Ovary (tissue), 9 donors: Measurements from ENCODE around the gene IPP. TPM values are rescaled to one million over a fixed set of nuclear protein-coding genes. Genes with fewer than 3 reads are reported as not detected.

Source experiments
- DNase-seq, 5 donors: peaks; one replicate each; pipeline ENCODE4 v3.0.0-alpha.2; 2019 to 2020
- H3K27ac ChIP-seq, 2 donors: fragments of 200-600 bp; one replicate each; pipeline versions ENCODE4 v1.5.1 to v1.8.0; 2019 to 2022
- H3K27me3 ChIP-seq: fragments of 200-600 bp; one replicate; pipeline ENCODE4 v1.8.0; 2022
- H3K36me3 ChIP-seq: fragments of 200-600 bp; sonication (generic); one replicate; pipeline ENCODE4 v1.5.1; 2019
- H3K4me1 ChIP-seq: one replicate; pipeline ENCODE4 v1.8.1; 2013; ENCODE audit warnings: mild to moderate bottlenecking, moderate library complexity; ENCODE audit not compliant: insufficient read depth
- H3K4me3 ChIP-seq: fragments of 200-600 bp; sonication (generic); one replicate; pipeline ENCODE4 v1.5.1; 2017
- H3K9me3 ChIP-seq, 2 donors: fragments of 200-600 bp in 1 of 2; sonication (generic) in 1 of 2; one replicate each; pipeline versions ENCODE4 v1.5.1 to v1.8.1; 2013 to 2019; ENCODE audit warnings: mild to moderate bottlenecking in 1 of 2, moderate library complexity in 1 of 2
- CTCF ChIP-seq, 3 donors: fragments of 450-650 bp in 2 of 3; fragments of 200-600 bp in 1 of 3; IDR thresholded peaks; one replicate each; pipeline versions ENCODE4 v1.5.1 to v1.8.0; 2016 to 2022; ENCODE audit warnings: antibody characterized with exemption in 3 of 3, mild to moderate bottlenecking in 1 of 3
- EP300 ChIP-seq: sonication (generic); formaldehyde crosslinking; IDR thresholded peaks from one replicate; pipeline ENCODE4 v1.6.1; 2017; ENCODE audit warnings: antibody characterized with exemption
- POLR2A ChIP-seq: fragments of 450-650 bp; IDR thresholded peaks from one replicate; pipeline ENCODE4 v1.6.1; 2017; ENCODE audit warnings: antibody characterized with exemption, mild to moderate bottlenecking, moderate library complexity
- WGBS, 3 donors: extraction: QIAGEN DNeasy Blood & Tissue Kit in 1 of 3; methylation state at CpG; one replicate each; pipeline versions ENCODE4 v1.1.5 to v1.1.7; 2013 to 2017; 5-methylcytosine and 5-hydroxymethylcytosine counted together
- intact Hi-C, 4 donors: fragments of 100-400 bp; cut with DNase I; formaldehyde crosslinking; loops; one replicate each; pipeline versions ENCODE4 v1.11.0 to v1.15.1; 2022 to 2023
- polyA plus RNA-seq, 2 donors: library from polyadenylated mRNA; stranded (reverse); fragments of 200-250 nt in 1 of 2; fragments of 350-450 nt in 1 of 2; fragmentation: Illumina TruSeq in 1 of 2; extraction: RNeasy Lipid Tissue Mini Kit (QIAGEN cat#74804) in 1 of 2; gene quantifications; one replicate each; pipeline ENCODE4 v1.2.3, GENCODE V29; 2013 to 2014
- total RNA-seq, 7 donors: library from RNA; depleted of rRNA in 2 of 7; stranded (reverse); fragments of >200 nt in 2 of 7; fragmentation: NEBNext Ultra II Directional in 3 of 7; extraction: Animal tissue kit (Norgen Biotek cat#: 25700) in 3 of 7; gene quantifications; one replicate each; pipeline versions ENCODE4 v1.1.0 to v1.2.4, GENCODE V29; 2016 to 2023
- donor health status: DM: no; HTN: no; CAD: no; lungs with moderate emphysema.
- donor health status: DM: no; HTN: no; CAD: no.
- donor health status: Bipolar disorder and iron deficiency.
- donor health status: DM: yes; HTN: yes; CAD: no.
- donor health status: DM: no; HTN: no; CAD: no.
- donor health status: DM: yes; HTN: yes; CAD: no.

Gene IPP
- total and polyA plus RNA-seq, 9 donors = 7.7 to 23.8 (median 19.1) TPM

- Histone ChIP-seq H3K36me3 (no peaks in the 10 kb centered on the region), H3K27ac (no peak overlapping the region), H3K4me1 (no peaks in the 10 kb centered on the region), H3K9me3 (no peaks in the 10 kb centered on the region), H3K4me3 (no peak overlapping the region), H3K27me3 (no peaks in the 10 kb centered on the region)
- no peak for TF ChIP-seq POLR2A
- TF ChIP-seq CTCF (IDR thresholded peaks at IDR 0.05) = no peak
- TF ChIP-seq EP300 = no peak
- intact Hi-C loops = no loop called here
- no peak for DNase-seq
- 90 to 94% (median 94%) methylated on average over 12 of the region's 12 CpGs for WGBS, 3 donors
Observed at GRCh38 chr1:45654540-45655280, 95.7 kb downstream of the IPP start.

Other genes with a start within 250 kb of the IPP start
- gene PRDX1, start 228.8 kb downstream of the IPP start, total RNA-seq = 100 to 1,000 TPM; 127 to 332 (median 250) TPM
- 100 to 1,000 TPM; 291 to 461 TPM for gene PRDX1, start 228.8 kb downstream of the IPP start, polyA plus RNA-seq
- 100 to 1,000 TPM in 2 of 7 donors, 10 to 100 TPM in 5; 39.8 to 119 (median 88.3) TPM for gene AKR1A1, start 199.8 kb downstream of the IPP start, total RNA-seq
- gene AKR1A1, start 199.8 kb downstream of the IPP start, polyA plus RNA-seq = 10 to 100 TPM; 75.4 to 99.0 TPM
- 100 to 1,000 TPM in 2 of 7 donors, 10 to 100 TPM in 5; 60.4 to 114 (median 76.3) TPM for gene NASP, start 166.6 kb downstream of the IPP start, total RNA-seq
- gene NASP, start 166.6 kb downstream of the IPP start, polyA plus RNA-seq = 100 to 1,000 TPM in 1 of 2 donors, 10 to 100 TPM in 1; 92.6 to 122 TPM
- gene CCDC17, start 126.6 kb downstream of the IPP start, total RNA-seq = 10 to 100 TPM in 1 of 7 donors, 1 to 10 TPM in 6; 1.3 to 30.2 (median 3.7) TPM
- 1 to 10 TPM; 1.4 to 1.5 TPM for gene CCDC17, start 126.6 kb downstream of the IPP start, polyA plus RNA-seq
- 10 to 100 TPM; 72.7 to 89.5 (median 80.8) TPM for gene GPBP1L1, start 64.1 kb downstream of the IPP start, total RNA-seq
- gene GPBP1L1, start 64.1 kb downstream of the IPP start, polyA plus RNA-seq = 10 to 100 TPM; 36.0 to 69.8 TPM
- gene TMEM69, start 62.5 kb downstream of the IPP start, total RNA-seq = 10 to 100 TPM; 16.1 to 25.5 (median 19.1) TPM
- gene TMEM69, start 62.5 kb downstream of the IPP start, polyA plus RNA-seq = 10 to 100 TPM; 24.2 to 35.5 TPM
- gene MAST2, start 53.0 kb upstream of the IPP start, total RNA-seq = 10 to 100 TPM; 22.6 to 50.4 (median 33.5) TPM
- 10 to 100 TPM; 25.9 to 31.0 TPM for gene MAST2, start 53.0 kb upstream of the IPP start, polyA plus RNA-seq